Neutrophil (primary cell): ENCODE data around the gene MPO.

Experiments used
- H3K27ac ChIP-seq: fragments of 200-600 bp; sonication (generic); 2 replicates; pipeline ENCODE4 v1.5.1; 2016; ENCODE audit warnings: mild to moderate bottlenecking, moderate library complexity
- H3K27me3 ChIP-seq: fragments of 200-600 bp; sonication (generic); 2 replicates; pipeline ENCODE4 v1.6.0; 2016; ENCODE audit warnings: mild to moderate bottlenecking
- H3K36me3 ChIP-seq: fragments of 200-600 bp; sonication (generic); 2 replicates; pipeline ENCODE4 v1.5.1; 2017
- H3K4me1 ChIP-seq, 2 experiments: fragments of 200-600 bp in 1 of 2; sonication (generic) in 1 of 2; 1 replicate in 1 of 2; 2 replicates in 1 of 2; pipeline versions ENCODE4 v1.5.1 to v1.6.1; 2013 to 2016; ENCODE audit warnings: low read depth in 1 of 2, low read length in 1 of 2, mild to moderate bottlenecking in 1 of 2, moderate library complexity in 1 of 2; ENCODE audit not compliant: control insufficient read depth in 1 of 2, insufficient read depth in 1 of 2
- H3K4me3 ChIP-seq, 2 experiments: fragments of 200-600 bp in 1 of 2; sonication (generic) in 1 of 2; 1 replicate in 1 of 2; 2 replicates in 1 of 2; pipeline ENCODE4 v1.5.1; 2013 to 2016; ENCODE audit warnings: low read depth in 1 of 2, low read length in 1 of 2, mild to moderate bottlenecking in 1 of 2, moderate library complexity in 1 of 2
- H3K9me3 ChIP-seq: fragments of 200-600 bp; sonication (generic); 2 replicates; pipeline ENCODE4 v1.5.1; 2016
- CTCF ChIP-seq: fragments of 200-600 bp; sonication (generic); IDR thresholded peaks from 2 replicates; pipeline ENCODE4 v1.5.1; 2016; ENCODE audit warnings: antibody characterized with exemption

Gene MPO

GRCh38 chr17:58238147-58238634 is 42.5 kb downstream of the MPO start, which contains the start of gene LPO:
Gene LPO, plus strand, starts transcription at chr17:58238584. Its CDS starts 4,396 bp downstream, at chr17:58242980.
- Histone ChIP-seq H3K36me3 (no peaks in the 10 kb centered on the region), H3K4me3 (no peak within 1 kb of the TSS), H3K9me3 (no peaks in the 10 kb centered on the region), H3K4me1 (peaks cover 7% of the 10 kb centered on the region in 2 experiments), H3K27me3 (peaks cover 59% of the 10 kb centered on the region), H3K27ac (no peak within 1 kb of the TSS)
- no peak for TF ChIP-seq CTCF

- Histone ChIP-seq H3K36me3 (no peaks in the 10 kb centered on the region), H3K27me3 (peaks cover 55% of the 10 kb centered on the region)
These were observed 44.3 kb downstream of the MPO start for GRCh38 chr17:58236394-58236793.

GRCh38 chr17:58235821-58236220 is 44.9 kb downstream of the MPO start:
- Histone ChIP-seq H3K36me3 (no peaks in the 10 kb centered on the region), H3K4me3 (no peak overlapping the region), H3K27me3 (peaks cover 50% of the 10 kb centered on the region), H3K27ac (no peak overlapping the region), H3K9me3 (no peaks in the 10 kb centered on the region), H3K4me1 (peaks cover 7% of the 10 kb centered on the region in 2 experiments)
- no peak for TF ChIP-seq CTCF

More at GRCh38 chr17:58236394-58236793, 44.3 kb downstream of the MPO start:
- Histone ChIP-seq H3K27ac (no peak overlapping the region), H3K4me3 (no peak overlapping the region), H3K9me3 (no peaks in the 10 kb centered on the region), H3K4me1 (peaks cover 7% of the 10 kb centered on the region in 2 experiments)
- TF ChIP-seq CTCF, result no peak

GRCh38 chr17:58234512-58234911 is 46.2 kb downstream of the MPO start:
- no peak for TF ChIP-seq CTCF
- Histone ChIP-seq H3K4me1 (peaks cover 7% of the 10 kb centered on the region in 2 experiments), H3K27ac (no peak overlapping the region), H3K36me3 (no peaks in the 10 kb centered on the region), H3K4me3 (no peak overlapping the region), H3K27me3 (peaks cover 50% of the 10 kb centered on the region), H3K9me3 (no peaks in the 10 kb centered on the region)

GRCh38 chr17:58233543-58233942 is 47.2 kb downstream of the MPO start:
- Histone ChIP-seq H3K4me1 (peaks cover 4% of the 10 kb centered on the region in 2 experiments), H3K27me3 (peaks cover 59% of the 10 kb centered on the region), H3K36me3 (no peaks in the 10 kb centered on the region), H3K4me3 (no peak overlapping the region), H3K9me3 (no peaks in the 10 kb centered on the region), H3K27ac (no peak overlapping the region)
- TF ChIP-seq CTCF, result no peak

- no peak overlapping the region for H3K4me3 ChIP-seq
- TF ChIP-seq CTCF, result no peak
- no peak overlapping the region for H3K27ac ChIP-seq
- no peaks in the 10 kb centered on the region for H3K36me3 ChIP-seq
- H3K27me3 ChIP-seq, result peaks cover 67% of the 10 kb centered on the region
- no peaks in the 10 kb centered on the region for H3K4me1 ChIP-seq
- no peaks in the 10 kb centered on the region for H3K9me3 ChIP-seq
These were observed 48.0 kb downstream of the MPO start for GRCh38 chr17:58232707-58233156.
